ENCODE measurements around the gene CRYBB1. TPM values are rescaled to one million over a fixed set of nuclear protein-coding genes. Genes with fewer than 3 reads are reported as not detected.

Gene CRYBB1
- total RNA-seq, 1 donor from 2014 or later, result 0.55 TPM

- Histone ChIP-seq H3K9me3 (no peaks in the 10 kb centered on the region), H3K4me1 (peaks cover 16% of the 10 kb centered on the region), H3K4me3 (no peak overlapping the region), H3K27me3 (peaks cover 6% of the 10 kb centered on the region), H3K27ac (peak overlapping the region; percentile 60), H3K36me3 (no peaks in the 10 kb centered on the region)
- no peak for TF ChIP-seq CTCF (IDR thresholded peaks at IDR 0.05)
- intact Hi-C loops (cut with DNase I), result no loop called here
- DNase-seq (no peak), ATAC-seq (no peak)
Measured at GRCh38 chr22:26643418-26644100, 25.7 kb upstream of the CRYBB1 start.

DNA sequence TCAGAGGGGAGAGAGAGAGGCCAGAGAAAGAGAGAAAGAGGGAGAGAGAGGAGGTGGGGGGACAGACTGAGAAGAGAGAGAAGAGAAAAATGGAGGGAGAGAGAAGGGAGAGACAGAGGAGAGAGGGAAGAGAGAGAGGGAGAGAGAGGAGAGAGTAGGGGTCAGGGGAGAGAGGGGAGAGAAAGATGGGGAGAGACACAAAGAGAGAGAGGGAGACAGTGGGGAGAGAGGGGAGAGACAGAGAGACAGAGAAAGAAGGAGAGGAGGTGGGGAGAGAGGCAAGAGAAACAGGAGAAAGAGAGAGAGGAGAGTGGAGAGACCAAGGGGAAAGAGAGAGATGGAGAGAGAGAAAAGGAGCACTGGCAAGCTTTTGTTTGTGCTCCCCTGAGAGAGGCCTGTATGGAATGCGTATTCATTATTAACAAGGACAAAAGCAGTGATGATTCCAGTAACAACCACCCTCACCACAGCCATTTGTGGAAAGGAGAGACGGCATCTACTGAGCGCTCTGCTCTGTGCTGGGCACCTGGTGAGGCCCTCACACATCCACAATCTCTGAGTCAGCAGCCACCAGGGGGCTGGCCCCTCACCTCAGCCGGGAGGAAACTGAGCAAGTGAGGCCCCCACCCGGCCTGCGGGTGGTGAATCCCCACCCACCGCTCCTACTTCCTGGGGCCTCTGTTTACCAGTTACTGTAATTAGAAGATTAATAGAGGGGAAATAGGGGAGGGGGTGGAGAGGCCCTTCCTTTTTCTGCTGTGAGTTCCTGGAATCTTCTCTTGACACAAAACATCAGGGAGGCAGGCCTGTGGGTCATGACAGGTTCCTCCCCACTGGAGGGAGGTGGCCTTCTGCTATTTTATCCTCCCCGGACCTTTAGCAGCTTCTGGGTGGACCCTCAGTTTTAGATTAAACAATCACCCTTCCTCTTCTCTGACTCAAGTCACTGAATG is 24.9 kb upstream of the CRYBB1 start:
- no peak for TF ChIP-seq CTCF (IDR thresholded peaks at IDR 0.05)
- no peaks in the 10 kb centered on the region for H3K9me3 ChIP-seq
- ATAC-seq, result peak; percentile 35
- intact Hi-C loops (cut with DNase I), result no loop called here
- H3K27ac ChIP-seq, result peak overlapping the region; percentile 60
- no peaks in the 10 kb centered on the region for H3K36me3 ChIP-seq
- H3K4me3 ChIP-seq, result no peak overlapping the region
- no peak for DNase-seq
- peaks cover 6% of the 10 kb centered on the region for H3K27me3 ChIP-seq
- peaks cover 10% of the 10 kb centered on the region for H3K4me1 ChIP-seq

DNA sequence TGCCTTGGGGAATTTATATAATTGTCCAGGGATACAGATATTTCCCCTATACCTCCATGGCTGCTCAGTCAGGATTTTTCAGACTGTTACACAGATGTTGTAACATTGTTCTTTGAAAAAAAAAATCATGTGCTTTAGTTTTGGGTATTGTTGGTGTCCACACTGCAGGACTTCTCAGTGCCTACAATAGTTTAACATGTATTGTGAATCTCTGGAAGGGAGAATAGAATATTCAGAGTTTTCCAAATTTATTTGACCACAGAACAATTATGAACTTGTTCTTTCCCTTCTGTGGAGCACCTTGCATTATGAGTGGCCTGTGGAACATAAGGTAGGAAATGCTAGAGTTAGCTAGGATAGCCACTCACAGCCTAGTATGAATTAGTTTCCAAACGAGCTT is 18.5 kb upstream of the CRYBB1 start:
- Histone ChIP-seq H3K36me3 (no peaks in the 10 kb centered on the region), H3K4me3 (no peak overlapping the region), H3K4me1 (peaks cover 5% of the 10 kb centered on the region), H3K27me3 (peaks cover 9% of the 10 kb centered on the region), H3K9me3 (no peaks in the 10 kb centered on the region), H3K27ac (no peak overlapping the region)
- DNase-seq (no peak), ATAC-seq (no peak)
- TF ChIP-seq CTCF (IDR thresholded peaks at IDR 0.05), result no peak
- intact Hi-C loops (cut with DNase I), result no loop called here

- H3K9me3 ChIP-seq, result no peaks in the 10 kb centered on the region
- no peak overlapping the region for H3K27ac ChIP-seq
- no peaks in the 10 kb centered on the region for H3K36me3 ChIP-seq
- TF ChIP-seq CTCF (IDR thresholded peaks at IDR 0.05), result no peak
- ATAC-seq (no peak), DNase-seq (no peak)
- H3K4me1 ChIP-seq, result peaks cover 5% of the 10 kb centered on the region
- peaks cover 5% of the 10 kb centered on the region for H3K27me3 ChIP-seq
- H3K4me3 ChIP-seq, result no peak overlapping the region
- intact Hi-C loops (cut with DNase I), result no loop called here
Measured at GRCh38 chr22:26635117-26635516, 17.3 kb upstream of the CRYBB1 start.

DNA sequence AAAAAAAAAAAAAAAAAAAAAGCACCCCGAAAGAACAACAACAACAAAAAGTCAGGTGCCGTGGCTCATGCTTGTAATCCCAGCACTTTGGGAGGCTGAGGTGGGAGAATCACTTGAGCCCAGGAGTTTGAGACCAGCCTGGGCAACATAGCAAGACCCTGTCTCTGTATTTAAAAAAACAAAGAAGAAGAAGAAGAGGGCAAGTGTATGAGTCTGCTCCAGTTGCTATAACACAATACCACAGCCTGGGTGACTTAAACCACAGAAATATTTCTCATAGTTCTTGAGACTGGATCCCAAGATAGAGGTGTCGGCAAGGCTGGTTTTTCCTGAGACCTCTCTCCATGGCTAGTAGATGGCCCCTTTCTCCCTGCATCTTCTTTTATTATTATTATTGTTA is 16.4 kb upstream of the CRYBB1 start:
- ATAC-seq, result no peak

More for the DNA sequence above, 16.4 kb upstream of the CRYBB1 start:
- intact Hi-C loops (cut with DNase I), result no loop called here
- no peak for TF ChIP-seq CTCF (IDR thresholded peaks at IDR 0.05)
- Histone ChIP-seq H3K27me3 (peaks cover 5% of the 10 kb centered on the region), H3K9me3 (no peaks in the 10 kb centered on the region), H3K27ac (no peak overlapping the region), H3K4me3 (no peak overlapping the region), H3K36me3 (no peaks in the 10 kb centered on the region), H3K4me1 (peaks cover 5% of the 10 kb centered on the region)
- no peak for DNase-seq
